RWPE1 (cell line): ENCODE data around the gene AFF1.

ENCODE experiments used
- CTCF ChIA-PET: fragments of 350-600 bp; sonication (Branson Sonifier 250); formaldehyde crosslinking; extraction: SDS; loops from one replicate; lab custom pipeline; 2021; lab: Yijun Ruan, JAX
- POLR2A ChIA-PET: fragments of 400-600 bp; formaldehyde crosslinking; extraction: SDS; loops from one replicate; lab custom pipeline; 2020; ENCODE audit warnings: antibody characterized with exemption; ENCODE audit not compliant: low non-redundant PET; lab: Yijun Ruan, JAX
- DNase-seq: peaks from one replicate; pipeline ENCODE4 v3.0.0; 2012; ENCODE audit warnings: low spot score
- H3K27ac ChIP-seq: fragments of 450-650 bp; 2 replicates; pipeline ENCODE4 v1.5.1; 2017
- TF ChIP-seq, protein P1 (sequence below): fragments of 450-650 bp; conservative IDR thresholded peaks from 2 replicates; pipeline ENCODE4 v1.5.1; 2017; ENCODE audit warnings: low read depth, mild to moderate bottlenecking

Gene AFF1

DNA sequence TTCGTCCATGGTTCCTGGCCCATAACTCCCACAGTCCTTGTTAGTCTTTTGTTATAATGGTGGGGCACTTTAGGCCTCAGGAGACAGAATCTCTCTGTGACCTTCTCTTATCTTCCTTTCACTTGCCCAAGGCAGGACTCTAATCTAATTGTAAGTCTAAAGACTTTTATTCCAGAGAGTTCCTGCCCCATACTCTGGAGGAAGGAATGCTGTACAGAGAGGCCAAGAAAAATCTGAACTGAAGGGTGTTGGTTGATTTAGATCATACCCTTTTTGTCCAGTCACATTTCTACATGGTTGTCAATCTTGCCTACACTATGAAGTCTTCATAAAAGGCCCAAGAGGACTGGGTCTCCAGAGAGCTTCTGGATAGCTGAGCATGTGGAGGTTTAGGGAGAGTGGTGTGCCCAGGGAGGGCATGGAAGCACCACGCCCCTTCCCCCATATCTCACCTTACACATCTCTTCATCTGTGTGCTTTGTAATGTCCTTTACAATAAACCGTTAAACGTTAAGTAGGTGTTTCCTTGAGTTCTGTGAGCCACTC lies 84.5 kb downstream of the AFF1 start:
- TF ChIP-seq, protein P1, sequence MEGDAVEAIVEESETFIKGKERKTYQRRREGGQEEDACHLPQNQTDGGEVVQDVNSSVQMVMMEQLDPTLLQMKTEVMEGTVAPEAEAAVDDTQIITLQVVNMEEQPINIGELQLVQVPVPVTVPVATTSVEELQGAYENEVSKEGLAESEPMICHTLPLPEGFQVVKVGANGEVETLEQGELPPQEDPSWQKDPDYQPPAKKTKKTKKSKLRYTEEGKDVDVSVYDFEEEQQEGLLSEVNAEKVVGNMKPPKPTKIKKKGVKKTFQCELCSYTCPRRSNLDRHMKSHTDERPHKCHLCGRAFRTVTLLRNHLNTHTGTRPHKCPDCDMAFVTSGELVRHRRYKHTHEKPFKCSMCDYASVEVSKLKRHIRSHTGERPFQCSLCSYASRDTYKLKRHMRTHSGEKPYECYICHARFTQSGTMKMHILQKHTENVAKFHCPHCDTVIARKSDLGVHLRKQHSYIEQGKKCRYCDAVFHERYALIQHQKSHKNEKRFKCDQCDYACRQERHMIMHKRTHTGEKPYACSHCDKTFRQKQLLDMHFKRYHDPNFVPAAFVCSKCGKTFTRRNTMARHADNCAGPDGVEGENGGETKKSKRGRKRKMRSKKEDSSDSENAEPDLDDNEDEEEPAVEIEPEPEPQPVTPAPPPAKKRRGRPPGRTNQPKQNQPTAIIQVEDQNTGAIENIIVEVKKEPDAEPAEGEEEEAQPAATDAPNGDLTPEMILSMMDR = no peak
- DNase-seq = no peak
- no peak overlapping the region for H3K27ac ChIP-seq
- POLR2A ChIA-PET = no interaction called here
- CTCF ChIA-PET = no interaction called here

DNA sequence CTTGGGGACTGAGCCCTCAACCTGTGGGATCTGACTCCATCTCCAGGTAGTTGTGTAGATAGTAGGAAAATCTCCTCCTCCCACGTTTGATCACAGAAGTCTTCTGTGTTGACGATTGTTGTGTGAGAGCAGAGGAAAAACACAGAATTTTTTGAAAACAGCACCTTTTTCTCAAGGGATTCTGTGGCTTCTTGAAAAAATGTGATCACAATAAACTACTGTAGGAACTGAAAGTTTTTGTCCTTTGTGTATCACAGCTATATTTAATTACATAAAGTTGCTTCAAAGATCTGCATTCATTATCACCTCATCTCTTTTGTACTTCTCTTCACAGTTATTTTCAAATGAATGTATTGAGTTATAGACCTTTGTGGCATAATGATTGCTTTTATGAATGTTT lies 85.1 kb downstream of the AFF1 start:
- TF ChIP-seq, protein P1 = no peak
- H3K27ac ChIP-seq = no peak overlapping the region
- CTCF ChIA-PET = no interaction called here
- DNase-seq = no peak
- POLR2A ChIA-PET = no interaction called here

DNA sequence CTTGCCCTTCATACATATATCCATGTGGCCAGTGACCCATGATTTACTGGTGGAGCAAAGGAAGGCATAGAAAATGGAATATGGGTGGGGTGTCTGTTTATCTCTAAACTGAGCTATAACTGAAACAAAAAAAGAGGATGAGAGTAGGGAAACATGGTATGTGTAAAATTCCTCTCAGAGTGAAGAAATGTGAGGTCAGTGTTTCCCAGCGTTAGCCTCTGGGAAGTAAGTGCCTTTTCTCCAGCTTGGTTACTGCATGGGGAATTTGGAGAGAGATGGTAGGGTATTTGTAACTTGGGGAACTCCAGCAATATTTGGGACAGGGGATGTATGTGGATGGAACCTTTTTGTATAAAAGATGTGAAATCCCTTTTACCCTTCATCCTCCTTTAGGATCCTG lies 89.4 kb downstream of the AFF1 start:
- ChIA-PET POLR2A (no interaction called here), CTCF (no interaction called here)
- H3K27ac ChIP-seq = no peak overlapping the region

DNA sequence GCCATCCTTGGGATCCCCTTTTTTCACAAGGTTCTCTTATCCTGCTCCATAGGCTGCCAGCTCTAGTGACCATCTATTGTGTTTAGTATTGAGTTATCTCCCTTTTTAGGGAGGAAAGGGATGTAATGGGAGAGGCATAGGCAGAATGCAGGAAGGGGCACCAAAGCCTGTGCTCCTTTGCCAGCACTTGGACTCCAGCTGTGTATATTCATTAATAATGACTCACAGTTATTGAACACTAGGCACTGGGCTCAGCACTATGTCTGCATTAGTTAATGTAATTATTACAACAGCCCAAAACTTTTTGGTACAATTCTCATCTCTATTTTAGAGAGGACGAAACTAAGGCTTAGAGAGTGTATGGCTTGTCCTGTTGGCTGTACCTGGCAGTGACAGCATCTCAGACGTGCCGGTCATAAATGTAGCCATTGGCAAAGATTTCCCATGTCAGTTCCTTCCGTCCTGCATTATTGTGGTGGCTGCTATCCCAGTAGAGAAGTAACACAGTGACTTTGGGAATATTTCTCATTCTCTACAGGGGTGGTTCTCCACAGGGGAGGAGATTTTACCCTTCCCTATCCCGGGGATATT lies 90.3 kb downstream of the AFF1 start:
- no peak for DNase-seq
- TF ChIP-seq, protein P1 = no peak
- no peak overlapping the region for H3K27ac ChIP-seq
- ChIA-PET CTCF (no interaction called here), POLR2A (no interaction called here)

More for the DNA sequence above, 89.4 kb downstream of the AFF1 start:
- no peak for DNase-seq
- TF ChIP-seq, protein P1 = no peak

DNA sequence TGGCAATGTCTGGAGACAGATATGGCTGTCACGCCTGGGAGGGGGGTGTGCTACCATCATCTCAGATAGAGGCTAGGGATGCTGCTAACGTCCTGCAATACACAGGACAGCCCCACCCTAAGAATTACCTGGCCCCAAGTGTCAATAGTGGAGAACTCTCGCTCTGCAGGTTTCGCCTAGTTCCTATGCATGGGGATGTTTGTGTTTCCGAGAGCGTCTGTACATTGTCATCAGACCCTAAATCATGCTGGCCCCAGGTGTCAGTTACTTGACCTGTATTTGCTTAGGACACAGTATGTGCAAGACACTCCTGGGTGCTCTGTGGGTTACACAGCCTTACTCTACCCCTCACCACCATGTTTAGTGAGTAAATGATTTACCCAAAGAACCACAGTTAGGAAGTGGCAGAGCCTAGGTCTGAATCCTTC lies 90.8 kb downstream of the AFF1 start:
- ChIA-PET CTCF (no interaction called here), POLR2A (no interaction called here)
- H3K27ac ChIP-seq = no peak overlapping the region
- DNase-seq = no peak
- TF ChIP-seq, protein P1 = no peak

DNA sequence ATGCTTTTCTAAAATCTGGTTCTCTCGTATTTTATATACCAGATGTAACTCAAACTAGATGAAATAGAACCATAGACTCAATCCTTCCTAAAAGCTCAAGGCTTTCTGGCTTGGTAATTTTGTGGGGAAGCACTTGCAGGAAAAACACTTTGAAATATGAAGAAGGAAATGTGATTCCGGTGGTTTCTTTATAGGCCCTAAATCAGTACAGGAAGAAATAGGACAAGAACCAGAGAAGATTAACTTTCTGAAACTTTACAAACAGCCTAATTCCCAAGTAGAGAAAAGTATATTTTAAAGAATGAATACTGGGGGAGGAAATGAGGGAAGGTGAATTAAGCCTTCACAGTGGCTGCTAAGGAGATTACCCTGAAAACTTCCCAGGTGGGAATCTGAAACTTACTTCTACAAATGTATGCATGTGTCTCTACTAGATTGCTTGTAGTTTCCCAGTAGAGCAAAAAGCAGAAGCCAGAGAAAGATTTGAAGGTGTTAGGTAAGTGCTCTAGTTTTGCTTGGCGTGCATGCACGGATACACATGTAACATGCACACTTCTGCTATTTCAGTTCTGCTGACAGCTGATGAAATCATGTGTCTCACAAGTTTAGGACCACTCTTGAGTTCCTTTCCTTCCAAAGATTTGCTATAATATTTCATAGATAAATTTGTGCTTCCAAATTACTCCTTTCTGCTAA lies 92.1 kb downstream of the AFF1 start:
- H3K27ac ChIP-seq = no peak overlapping the region
- CTCF ChIA-PET = no interaction called here
- TF ChIP-seq, protein P1 = no peak
- DNase-seq = no peak
- POLR2A ChIA-PET = no interaction called here
